ENCODE data around the gene RABEP1.

RABEP1 gene

GRCh38 chr17:5282642-5283217 is 646 bp downstream of the RABEP1 start:
- DNase-seq, result no peak

- DNase-seq, result no peak
Measured at GRCh38 chr17:5283571-5284315, 1.7 kb downstream of the RABEP1 start.

DNA sequence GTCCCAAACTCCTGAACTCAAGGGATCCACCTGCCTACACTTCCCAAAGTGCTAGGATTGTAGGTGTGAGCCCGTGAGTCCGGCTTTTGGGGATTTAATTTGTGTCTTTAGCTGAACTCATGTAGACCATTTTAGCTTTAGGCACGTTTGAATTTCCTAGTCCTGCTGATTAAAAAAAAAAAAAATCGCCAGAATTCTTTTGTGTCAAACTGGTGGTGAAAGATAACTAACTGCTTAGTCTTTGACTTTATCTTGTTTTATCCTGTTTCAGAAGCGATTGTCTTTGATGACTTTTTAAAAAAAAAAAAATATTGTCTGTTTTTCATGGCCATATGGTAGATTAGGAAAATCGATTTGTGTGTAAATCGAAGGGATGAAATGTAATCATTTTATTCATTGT is 2.6 kb downstream of the RABEP1 start:
- DNase-seq, result no peak

- DNase-seq, result no peak
Measured at GRCh38 chr17:5286846-5287245, 4.8 kb downstream of the RABEP1 start.

DNA sequence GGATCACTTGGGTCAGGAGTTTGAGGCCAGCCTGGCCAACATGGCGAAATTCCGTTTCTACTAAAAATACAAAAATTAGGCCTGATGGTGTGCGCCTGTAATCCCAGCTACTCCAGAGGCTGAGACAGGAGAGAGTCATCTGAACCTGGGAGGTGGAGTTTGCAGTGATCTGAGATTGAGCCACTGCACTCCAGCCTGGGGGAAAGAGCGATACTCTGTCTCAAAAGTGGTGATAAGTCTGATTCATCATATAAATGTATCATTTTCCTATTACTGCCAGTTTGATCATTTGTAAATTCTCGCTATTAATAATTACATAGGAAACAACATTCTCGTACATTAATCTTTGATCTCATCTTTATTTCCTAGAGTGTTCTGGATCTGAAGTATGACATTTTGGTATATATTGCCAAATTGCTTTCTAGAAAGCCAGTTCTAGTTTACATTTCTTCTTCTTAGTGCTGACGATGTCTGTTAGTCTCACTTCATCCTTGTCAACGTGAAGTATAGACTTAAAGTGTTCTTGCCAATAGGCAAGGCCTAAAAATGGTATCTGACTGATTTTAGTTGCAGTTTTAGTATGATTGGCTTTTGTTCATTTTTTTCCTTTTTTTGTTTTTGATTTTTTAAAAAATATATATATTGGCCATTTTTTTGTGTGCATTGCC is 9.7 kb downstream of the RABEP1 start:
- DNase-seq, result no peak

DNA sequence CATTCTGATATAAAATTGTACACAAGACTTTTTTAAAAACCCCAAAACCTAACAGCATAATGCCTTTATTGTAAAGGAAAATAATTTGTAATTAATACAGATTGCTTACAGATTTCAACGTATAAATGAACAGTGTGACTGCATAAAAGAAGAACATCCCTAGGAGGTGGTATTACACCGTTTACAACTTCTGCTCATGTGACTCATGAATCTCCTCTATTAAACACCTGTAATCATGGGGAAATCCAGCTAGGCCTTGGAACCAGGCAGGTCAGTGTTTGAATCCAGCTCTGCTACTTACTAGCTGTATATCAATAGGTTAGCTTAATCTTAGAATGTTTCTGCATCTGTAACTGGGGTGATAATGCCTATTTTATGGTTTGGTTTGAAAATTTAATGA is 15.2 kb downstream of the RABEP1 start:
- DNase-seq, result no peak

DNA sequence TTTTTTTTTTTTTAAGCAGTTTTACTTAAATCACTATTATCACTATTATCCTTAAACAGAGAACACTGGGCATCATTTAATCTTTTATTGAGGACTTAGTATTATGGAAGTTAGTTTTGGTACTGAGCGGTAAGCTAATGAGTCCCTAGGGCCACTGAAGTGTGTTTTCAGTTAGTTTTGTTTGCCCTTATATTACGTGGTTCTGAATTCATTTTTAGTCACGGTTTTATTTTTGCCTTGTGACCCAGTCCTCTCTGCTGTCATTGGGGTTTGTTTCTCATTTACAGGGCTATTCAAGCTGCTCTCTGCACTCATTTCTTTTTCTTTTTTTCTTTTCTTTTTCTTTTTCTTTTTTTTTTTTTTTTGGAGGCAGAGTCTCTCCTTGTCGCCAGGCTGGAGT is 17.3 kb downstream of the RABEP1 start:
- DNase-seq, result no peak

GRCh38 chr17:5304636-5305035 is 22.6 kb downstream of the RABEP1 start:
- no peak for DNase-seq

- no peak for DNase-seq
Measured at GRCh38 chr17:5309851-5310250, 27.8 kb downstream of the RABEP1 start.

DNA sequence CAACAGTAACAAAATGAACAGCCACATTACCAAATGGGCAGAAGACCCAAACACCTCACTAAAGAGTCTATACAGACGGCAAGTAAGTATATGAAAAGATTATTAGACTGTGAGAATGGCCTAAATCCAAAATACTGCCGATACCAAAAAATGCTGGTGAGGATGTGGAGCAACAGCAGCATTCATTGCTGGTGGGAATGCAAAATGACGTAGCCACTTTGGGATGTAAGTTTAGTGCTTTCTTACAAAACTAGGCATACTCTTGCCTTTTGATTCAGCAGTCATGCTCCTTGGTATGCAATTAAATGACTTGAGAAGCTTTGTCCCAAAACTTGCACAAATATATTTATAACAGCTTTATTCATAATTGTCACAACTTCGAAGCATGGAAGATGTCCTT is 43.8 kb downstream of the RABEP1 start:
- no peak for DNase-seq

GRCh38 chr17:5329784-5330557 is 47.9 kb downstream of the RABEP1 start:
- no peak for DNase-seq

GRCh38 chr17:5330981-5331380 is 48.9 kb downstream of the RABEP1 start:
- DNase-seq, result peak; percentile 50

- DNase-seq, result peak; percentile 61
Measured at GRCh38 chr17:5331506-5331905, 49.4 kb downstream of the RABEP1 start.

DNA sequence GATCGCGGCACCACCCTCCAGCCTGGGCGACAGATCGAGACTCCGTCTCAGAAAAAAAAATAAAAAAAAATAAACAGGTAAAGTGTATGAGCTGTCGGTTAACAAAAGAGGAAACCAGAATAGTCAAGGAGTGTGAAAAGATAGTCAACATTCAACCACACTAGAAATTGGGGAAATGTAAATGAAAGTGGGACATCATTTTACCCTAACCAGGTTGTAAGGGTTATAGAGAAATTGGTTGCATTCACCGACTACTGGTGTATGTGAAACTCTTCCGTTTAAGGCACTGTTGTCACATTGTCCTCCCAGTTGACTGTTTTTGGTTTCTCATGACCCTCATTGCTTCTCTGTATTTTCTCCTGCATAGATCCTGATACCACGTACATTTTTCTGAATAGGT is 62.8 kb downstream of the RABEP1 start:
- DNase-seq, result no peak

GRCh38 chr17:5352681-5353289 is 70.7 kb downstream of the RABEP1 start:
- DNase-seq, result no peak

DNA sequence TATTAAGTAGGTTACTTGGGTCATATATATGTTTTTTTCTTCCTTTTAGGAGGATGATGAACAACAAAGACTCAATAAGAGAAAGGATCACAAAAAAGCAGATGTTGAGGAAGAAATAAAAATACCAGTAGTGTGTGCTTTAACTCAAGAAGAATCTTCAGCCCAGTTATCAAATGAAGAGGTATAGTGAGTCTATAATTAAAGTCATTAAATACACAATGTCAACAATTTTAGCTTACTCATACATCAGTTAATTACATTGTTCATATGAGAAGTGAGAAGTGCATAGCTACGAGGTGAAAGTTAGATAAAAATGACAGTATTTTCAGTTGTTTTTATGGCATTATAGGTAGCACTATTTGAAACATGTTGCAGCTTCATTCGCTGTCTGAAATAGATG is 72.2 kb downstream of the RABEP1 start:
- no peak for DNase-seq

GRCh38 chr17:5354886-5355415 is 72.9 kb downstream of the RABEP1 start:
- DNase-seq, result peak; percentile 2

GRCh38 chr17:5355421-5356129 is 73.5 kb downstream of the RABEP1 start:
- peak; percentile 37 for DNase-seq

DNA sequence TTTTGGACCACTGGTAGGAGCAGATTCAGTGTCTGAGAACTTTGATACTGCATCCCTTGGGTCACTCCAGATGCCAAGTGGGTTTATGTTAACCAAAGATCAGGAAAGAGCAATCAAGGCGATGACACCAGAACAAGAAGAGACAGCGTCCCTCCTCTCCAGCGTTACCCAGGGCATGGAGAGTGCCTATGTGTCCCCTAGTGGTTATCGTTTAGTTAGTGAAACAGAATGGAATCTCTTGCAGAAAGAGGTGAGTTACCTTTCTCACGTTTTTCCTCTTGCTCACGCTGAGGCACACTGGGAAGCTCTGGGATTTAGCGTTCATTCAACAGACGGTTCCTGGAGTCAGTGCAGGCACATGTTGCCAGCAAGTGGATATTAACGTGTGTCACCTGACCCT is 79.3 kb downstream of the RABEP1 start:
- no peak for DNase-seq

GRCh38 chr17:5362162-5362811 is 80.2 kb downstream of the RABEP1 start:
- DNase-seq, result no peak

DNA sequence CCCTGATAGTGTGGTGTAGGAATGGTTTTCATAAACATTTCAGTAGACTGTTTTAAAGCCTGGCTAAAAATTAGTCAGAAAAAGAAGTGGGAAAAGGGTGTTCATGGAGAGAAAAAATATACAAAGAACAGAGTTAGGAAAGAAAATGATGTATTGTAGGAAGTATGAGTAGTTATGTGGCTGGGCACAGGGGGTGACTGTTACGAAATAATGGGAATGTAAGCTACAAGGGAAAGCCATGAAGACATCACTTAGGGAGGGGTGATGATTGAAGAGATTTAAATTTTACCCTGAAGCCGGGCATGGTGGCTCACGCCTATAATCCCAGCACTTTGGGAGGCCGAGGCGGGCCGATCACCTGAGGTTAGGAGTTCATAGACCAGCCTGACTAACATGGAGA is 82.1 kb downstream of the RABEP1 start:
- peak; percentile 46 for DNase-seq

- DNase-seq, result no peak
Measured at GRCh38 chr17:5364696-5365095, 82.6 kb downstream of the RABEP1 start.
